HepG2 (cell line): ENCODE data around the gene SPECC1L. TPM values are rescaled to one million over a fixed set of nuclear protein-coding genes. Genes with fewer than 3 reads are reported as not detected.

ENCODE experiments used
- ATF7-NPFF ChIP-seq: sonication (generic); formaldehyde crosslinking; IDR thresholded peaks from 2 replicates; pipeline ENCODE4 v1.8.1; 2023; ENCODE audit warnings: mild to moderate bottlenecking, low read depth, missing genetic modification reagents, moderate library complexity
- FOSL1 ChIP-seq: sonication (generic); formaldehyde crosslinking; IDR thresholded peaks from 2 replicates; pipeline ENCODE4 v1.9.0; 2021; ENCODE audit warnings: missing genetic modification reagents, borderline replicate concordance
- FOXO4 ChIP-seq: sonication (generic); formaldehyde crosslinking; conservative IDR thresholded peaks from 2 replicates; pipeline ENCODE4 v1.8.1; 2023; ENCODE audit warnings: missing genetic modification reagents
- GPBP1L1 ChIP-seq: sonication (generic); formaldehyde crosslinking; IDR thresholded peaks from 2 replicates; pipeline ENCODE4 v1.5.0; 2020; ENCODE audit warnings: mild to moderate bottlenecking, missing genetic modification reagents
- IKZF1 ChIP-seq: fragments of 450-650 bp; IDR thresholded peaks from 2 replicates; pipeline ENCODE4 v1.7.1; 2016
- MTA1 ChIP-seq: sonication (generic); formaldehyde crosslinking; IDR thresholded peaks from 2 replicates; pipeline ENCODE4 v1.4.0; 2020; ENCODE audit warnings: missing genetic modification reagents, mild to moderate bottlenecking, borderline replicate concordance
- MXD4 ChIP-seq: IDR thresholded peaks from 2 replicates; pipeline ENCODE4 v1.6.1; 2016; ENCODE audit warnings: mild to moderate bottlenecking, missing biosample characterization, missing genetic modification reagents
- NFAT5 ChIP-seq: sonication (generic); formaldehyde crosslinking; IDR thresholded peaks from 2 replicates; pipeline ENCODE4 v1.4.0; 2020; ENCODE audit warnings: missing genetic modification reagents
- NFE2 ChIP-seq: sonication (generic); formaldehyde crosslinking; IDR thresholded peaks from 2 replicates; pipeline ENCODE4 v1.4.0; 2020; ENCODE audit warnings: missing genetic modification reagents
- STAG1 ChIP-seq: sonication (generic); formaldehyde crosslinking; IDR thresholded peaks from 2 replicates; pipeline ENCODE4 v1.4.0; 2020; ENCODE audit warnings: missing genetic modification reagents
- ZBTB33 ChIP-seq: sonication (generic); formaldehyde crosslinking; IDR thresholded peaks from 2 replicates; pipeline ENCODE4 v1.4.0; 2020; ENCODE audit warnings: missing genetic modification reagents
- ZHX1 ChIP-seq: sonication (generic); formaldehyde crosslinking; IDR thresholded peaks from 2 replicates; pipeline ENCODE4 v1.8.1; 2022; ENCODE audit warnings: low read depth, mild to moderate bottlenecking, missing genetic modification reagents
- ZNF282 ChIP-seq: fragments of 450-650 bp; IDR thresholded peaks from 2 replicates; pipeline ENCODE4 v1.6.1; 2018; ENCODE audit not compliant: partially characterized antibody
- ZNF607 ChIP-seq: sonication (generic); formaldehyde crosslinking; IDR thresholded peaks from 2 replicates; pipeline ENCODE4 v1.5.1; 2020; ENCODE audit warnings: missing genetic modification reagents, mild to moderate bottlenecking, borderline replicate concordance
- ZNF670 ChIP-seq: sonication (generic); formaldehyde crosslinking; IDR thresholded peaks from 2 replicates; pipeline ENCODE4 v1.8.0; 2022; ENCODE audit warnings: mild to moderate bottlenecking, missing genetic modification reagents, borderline replicate concordance
- ZNF780A ChIP-seq: sonication (generic); formaldehyde crosslinking; IDR thresholded peaks from 2 replicates; pipeline ENCODE4 v1.8.0; 2022; ENCODE audit warnings: mild to moderate bottlenecking, missing genetic modification reagents, moderate library complexity
- ZSCAN31 ChIP-seq: sonication (generic); formaldehyde crosslinking; IDR thresholded peaks from 2 replicates; pipeline ENCODE4 v1.5.0; 2020; ENCODE audit warnings: low read depth, mild to moderate bottlenecking, missing genetic modification reagents
- polyA plus RNA-seq, 8 experiments: library from polyadenylated mRNA; depleted of rRNA in 3 of 8; stranded (reverse) in 7 of 8; unstranded in 1 of 8; fragments of >200 nt; fragmentation: Illumina TruSeq in 4 of 8; extraction: Trizol in 4 of 8; gene quantifications; 2 replicates each; pipeline versions ENCODE4 v1.2.1 to v1.2.3, GENCODE V29; 2011 to 2016; ENCODE audit warnings: low read depth in 4 of 8, missing spikeins in 1 of 8, mixed read lengths in 1 of 8; ENCODE audit not compliant: insufficient read depth in 1 of 8
- total RNA-seq, 5 experiments: library from RNA; depleted of rRNA; stranded (reverse); fragments of >200 nt; fragmentation: Illumina TruSeq; extraction: Trizol; gene quantifications; 2 replicates each; pipeline ENCODE4 v1.2.3, GENCODE V29; 2016; ENCODE audit warnings: low read depth in 1 of 5

The SPECC1L gene
- total and polyA plus RNA-seq, 2 of the 13 experiments (the other 11 are each of a cell fraction or from before 2014, with no cell fraction given), result 14.1 to 30.3 TPM

- no peak for TF ChIP-seq GPBP1L1 (CRISPR knock-in tag)
- TF ChIP-seq ZNF780A, result no peak
- no peak for TF ChIP-seq FOXO4 (CRISPR knock-in tag)
- no peak for TF ChIP-seq NFAT5 (CRISPR knock-in tag)
- TF ChIP-seq ZBTB33 (CRISPR knock-in tag), result peak; percentile 62; the same call in 1 of the 2 replicates
- 0 out of 2 replicates have a peak, but pooled peaks have one; percentile 35 for TF ChIP-seq ZNF670 (CRISPR knock-in tag)
- TF ChIP-seq FOSL1, result no peak
- TF ChIP-seq ZNF607 (CRISPR knock-in tag), result no peak
- TF ChIP-seq ZHX1 (CRISPR knock-in tag), result 0 out of 2 replicates have a peak, but pooled peaks have one; percentile 18
- TF ChIP-seq IKZF1, result no peak
- TF ChIP-seq ZNF282, result no peak
- TF ChIP-seq STAG1 (CRISPR knock-in tag), result peak; percentile 73
- no peak for TF ChIP-seq NFE2
- TF ChIP-seq MTA1 (CRISPR knock-in tag), result no peak
- no peak for TF ChIP-seq MXD4 (CRISPR knock-in tag)
- 0 out of 2 replicates have a peak, but pooled peaks have one; percentile 15 for TF ChIP-seq ZSCAN31 (CRISPR knock-in tag)
- peak; percentile 52; the same call in 1 of the 2 replicates for TF ChIP-seq ATF7-NPFF (CRISPR knock-in tag)
Observed at GRCh38 chr22:24423519-24424000, 152.9 kb downstream of the SPECC1L start (continued).
